DND-41 (cell line): ENCODE data around the gene PLEKHA7.

ENCODE experiments used
- ATAC-seq: fragments of 200-7000 bp; cut with Tn5 transposase; 3 replicates; pipeline ENCODE4 v1.9.1; 2021; ENCODE audit warnings: low read depth; ENCODE audit not compliant: insufficient read depth
- DNase-seq: peaks from one replicate; pipeline ENCODE4 v3.0.0-alpha.2; 2020
- H2AFZ ChIP-seq: 2 replicates; pipeline ENCODE4 v1.6.0; 2012; ENCODE audit warnings: low read depth, low read length
- H3K27ac ChIP-seq: 2 replicates; pipeline ENCODE4 v1.5.1; 2012; ENCODE audit warnings: low read length, inconsistent platforms
- H3K27me3 ChIP-seq: fragments of 200-600 bp; sonication (generic); 2 replicates; pipeline ENCODE4 v1.6.0; 2012; ENCODE audit warnings: low read length, mild to moderate bottlenecking, inconsistent platforms; ENCODE audit not compliant: insufficient read depth, poor library complexity
- H3K36me3 ChIP-seq: 2 replicates; pipeline ENCODE4 v1.5.1; 2012; ENCODE audit warnings: low read length, inconsistent platforms; ENCODE audit not compliant: insufficient read depth
- H3K4me1 ChIP-seq: 2 replicates; pipeline ENCODE4 v1.5.1; 2012; ENCODE audit warnings: mild to moderate bottlenecking, low read length; ENCODE audit not compliant: insufficient read depth
- H3K4me2 ChIP-seq: 2 replicates; pipeline ENCODE4 v1.6.0; 2012; ENCODE audit warnings: mild to moderate bottlenecking, moderate library complexity, low read length, inconsistent platforms; ENCODE audit not compliant: insufficient read depth
- H3K4me3 ChIP-seq, 2 experiments: fragments of 200-600 bp in 1 of 2; shearing (Covaris generic) in 1 of 2; 2 replicates each; pipeline ENCODE4 v1.5.1; 2012 to 2016; ENCODE audit warnings: inconsistent platforms in 2 of 2, low read length in 2 of 2, mild to moderate bottlenecking in 2 of 2, low read depth in 1 of 2, moderate library complexity in 1 of 2
- H3K79me2 ChIP-seq: 2 replicates; pipeline ENCODE4 v1.6.0; 2012; ENCODE audit warnings: low read length, inconsistent platforms; ENCODE audit not compliant: insufficient read depth
- H3K9ac ChIP-seq: 2 replicates; pipeline ENCODE4 v1.6.0; 2012; ENCODE audit warnings: low read depth, mild to moderate bottlenecking, inconsistent platforms, low read length, moderate library complexity
- H3K9me3 ChIP-seq: 2 replicates; pipeline ENCODE4 v1.5.1; 2012; ENCODE audit warnings: low read length, moderate library complexity, mild to moderate bottlenecking, inconsistent platforms; ENCODE audit not compliant: insufficient read depth, severe bottlenecking
- H4K20me1 ChIP-seq: 2 replicates; pipeline ENCODE4 v1.6.0; 2012; ENCODE audit warnings: low read length; ENCODE audit not compliant: insufficient read depth
- EZH2 ChIP-seq: IDR thresholded peaks from 3 replicates; pipeline ENCODE4 v1.6.1; 2012; ENCODE audit warnings: borderline replicate concordance, low read depth, mild to moderate bottlenecking, moderate library complexity, low read length, inconsistent platforms; ENCODE audit not compliant: severe bottlenecking
- TF ChIP-seq, protein P1 (sequence below): IDR thresholded peaks from 2 replicates; pipeline ENCODE4 v1.5.1; 2012; ENCODE audit warnings: borderline replicate concordance, low read length, moderate library complexity, mild to moderate bottlenecking; ENCODE audit not compliant: poor library complexity, severe bottlenecking; ENCODE audit errors: extremely low read depth

Gene PLEKHA7

DNA sequence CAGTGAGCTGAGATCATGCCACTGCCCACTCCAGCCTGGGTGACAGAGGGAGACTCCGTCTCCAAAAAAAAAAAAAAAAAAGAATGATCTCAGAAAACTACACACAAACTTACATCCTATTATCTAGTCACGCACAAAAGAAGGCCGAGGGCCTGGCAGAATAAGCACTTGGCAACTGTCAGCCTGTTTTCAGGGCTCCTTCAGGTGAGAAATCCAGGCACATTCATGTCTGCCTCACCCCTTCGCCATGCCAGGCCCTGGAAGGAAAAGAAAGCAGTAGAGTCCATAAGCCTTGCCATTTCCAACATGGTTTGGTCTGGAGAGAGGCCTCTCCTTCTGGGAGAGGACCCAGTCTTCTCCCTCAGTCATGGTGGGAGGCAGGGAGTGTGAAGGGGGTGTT lies 244.8 kb downstream of the PLEKHA7 start:
- Histone ChIP-seq H3K9ac (no peak overlapping the region), H4K20me1 (no peaks in the 10 kb centered on the region), H2AFZ (no peak overlapping the region), H3K79me2 (no peaks in the 10 kb centered on the region), H3K4me3 (no peak overlapping the region), H3K27me3 (peaks cover 35% of the 10 kb centered on the region), H3K9me3 (no peaks in the 10 kb centered on the region), H3K27ac (no peak overlapping the region), H3K4me1 (no peaks in the 10 kb centered on the region), H3K4me2 (no peak overlapping the region), H3K36me3 (no peaks in the 10 kb centered on the region)
- no peak for DNase-seq
- ATAC-seq: no peak
- TF ChIP-seq EZH2: no peak
- TF ChIP-seq, protein P1, sequence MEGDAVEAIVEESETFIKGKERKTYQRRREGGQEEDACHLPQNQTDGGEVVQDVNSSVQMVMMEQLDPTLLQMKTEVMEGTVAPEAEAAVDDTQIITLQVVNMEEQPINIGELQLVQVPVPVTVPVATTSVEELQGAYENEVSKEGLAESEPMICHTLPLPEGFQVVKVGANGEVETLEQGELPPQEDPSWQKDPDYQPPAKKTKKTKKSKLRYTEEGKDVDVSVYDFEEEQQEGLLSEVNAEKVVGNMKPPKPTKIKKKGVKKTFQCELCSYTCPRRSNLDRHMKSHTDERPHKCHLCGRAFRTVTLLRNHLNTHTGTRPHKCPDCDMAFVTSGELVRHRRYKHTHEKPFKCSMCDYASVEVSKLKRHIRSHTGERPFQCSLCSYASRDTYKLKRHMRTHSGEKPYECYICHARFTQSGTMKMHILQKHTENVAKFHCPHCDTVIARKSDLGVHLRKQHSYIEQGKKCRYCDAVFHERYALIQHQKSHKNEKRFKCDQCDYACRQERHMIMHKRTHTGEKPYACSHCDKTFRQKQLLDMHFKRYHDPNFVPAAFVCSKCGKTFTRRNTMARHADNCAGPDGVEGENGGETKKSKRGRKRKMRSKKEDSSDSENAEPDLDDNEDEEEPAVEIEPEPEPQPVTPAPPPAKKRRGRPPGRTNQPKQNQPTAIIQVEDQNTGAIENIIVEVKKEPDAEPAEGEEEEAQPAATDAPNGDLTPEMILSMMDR: no peak

DNA sequence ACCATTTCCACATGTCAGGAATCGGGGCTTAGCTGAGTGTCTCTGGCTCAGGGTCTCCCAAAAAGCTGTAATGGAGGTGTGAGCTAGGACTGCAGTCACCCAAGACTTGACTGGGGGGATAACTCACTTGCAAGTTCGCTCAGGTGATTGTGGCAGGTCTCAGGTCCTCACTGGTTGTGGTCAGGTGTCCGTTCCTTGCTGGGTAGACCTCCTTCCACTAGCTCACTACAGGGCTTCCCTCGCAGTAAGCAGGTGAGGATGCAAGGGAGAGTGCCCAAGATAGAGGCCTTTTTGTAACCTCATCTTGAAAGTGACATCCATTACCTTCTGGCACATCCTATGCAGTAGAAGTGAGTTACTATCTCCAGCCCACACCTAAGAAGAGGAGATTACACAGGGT lies 246.3 kb downstream of the PLEKHA7 start:
- Histone ChIP-seq H3K79me2 (no peaks in the 10 kb centered on the region), H4K20me1 (no peaks in the 10 kb centered on the region), H3K9ac (no peak overlapping the region), H3K4me2 (no peak overlapping the region), H3K4me3 (no peak overlapping the region), H3K27ac (no peak overlapping the region), H3K9me3 (no peaks in the 10 kb centered on the region), H3K4me1 (no peaks in the 10 kb centered on the region), H2AFZ (no peak overlapping the region), H3K36me3 (no peaks in the 10 kb centered on the region), H3K27me3 (peaks cover 25% of the 10 kb centered on the region)
- ATAC-seq (no peak), DNase-seq (no peak)
- TF ChIP-seq, protein P1: no peak
- TF ChIP-seq EZH2: no peak

DNA sequence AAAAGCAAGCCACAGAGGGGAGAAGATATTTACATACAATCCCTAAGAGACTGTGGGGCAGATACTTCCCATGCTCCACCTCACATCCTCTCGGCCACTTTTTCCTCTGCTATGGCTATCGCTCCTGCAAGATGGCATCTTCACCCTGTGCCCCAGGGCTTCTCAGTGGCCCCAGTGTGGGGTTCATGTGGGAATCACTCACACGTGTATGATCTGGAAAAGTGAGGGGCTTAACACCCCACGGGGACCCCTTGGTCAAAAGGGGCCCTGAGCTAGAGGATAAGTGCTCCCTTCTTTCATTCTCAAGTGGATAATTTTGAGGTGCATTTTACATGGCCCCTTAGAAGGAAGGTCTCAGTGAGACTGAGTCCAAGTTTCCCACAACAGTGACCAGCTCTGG lies 247.1 kb downstream of the PLEKHA7 start:
- Histone ChIP-seq H2AFZ (no peak overlapping the region), H3K9ac (no peak overlapping the region), H3K4me1 (no peaks in the 10 kb centered on the region), H4K20me1 (no peaks in the 10 kb centered on the region), H3K4me2 (no peak overlapping the region), H3K27ac (no peak overlapping the region), H3K27me3 (peaks cover 25% of the 10 kb centered on the region), H3K36me3 (no peaks in the 10 kb centered on the region), H3K9me3 (no peaks in the 10 kb centered on the region), H3K79me2 (no peaks in the 10 kb centered on the region), H3K4me3 (no peak overlapping the region)
- TF ChIP-seq, protein P1: no peak
- no peak for TF ChIP-seq EZH2
- DNase-seq: no peak
- no peak for ATAC-seq

DNA sequence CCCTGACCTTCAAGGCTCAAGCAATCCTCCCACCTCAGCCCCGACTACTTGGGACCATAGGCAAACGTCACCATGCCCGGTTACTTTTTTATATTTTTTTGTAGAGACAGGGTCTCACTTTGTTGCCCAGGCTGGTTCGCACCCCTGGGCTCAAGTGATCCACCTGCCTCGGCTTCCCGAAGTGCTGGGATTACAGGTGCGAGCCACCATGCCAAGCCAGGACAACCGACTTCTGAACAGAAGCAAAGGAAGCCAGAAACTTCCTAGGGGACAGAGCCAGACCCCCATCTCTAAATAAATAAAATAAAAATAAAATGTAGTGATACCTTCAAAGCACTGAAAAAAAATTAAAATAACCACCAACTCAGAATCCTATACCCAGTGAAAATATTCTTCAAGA lies 249.3 kb downstream of the PLEKHA7 start:
- ATAC-seq (no peak), DNase-seq (no peak)
- Histone ChIP-seq H3K9ac (no peak overlapping the region), H2AFZ (no peak overlapping the region), H3K27ac (no peak overlapping the region), H3K9me3 (no peaks in the 10 kb centered on the region), H4K20me1 (no peaks in the 10 kb centered on the region), H3K27me3 (peaks cover 14% of the 10 kb centered on the region), H3K79me2 (no peaks in the 10 kb centered on the region), H3K4me2 (no peak overlapping the region), H3K4me3 (no peak overlapping the region), H3K36me3 (no peaks in the 10 kb centered on the region), H3K4me1 (no peaks in the 10 kb centered on the region)
- TF ChIP-seq, protein P1: no peak
- no peak for TF ChIP-seq EZH2
